Measurements from ENCODE around the gene SREBF1.
A peak's percentile ranks its signal among the peaks of the same experiment; 100 is the strongest.

SREBF1 gene

DNA sequence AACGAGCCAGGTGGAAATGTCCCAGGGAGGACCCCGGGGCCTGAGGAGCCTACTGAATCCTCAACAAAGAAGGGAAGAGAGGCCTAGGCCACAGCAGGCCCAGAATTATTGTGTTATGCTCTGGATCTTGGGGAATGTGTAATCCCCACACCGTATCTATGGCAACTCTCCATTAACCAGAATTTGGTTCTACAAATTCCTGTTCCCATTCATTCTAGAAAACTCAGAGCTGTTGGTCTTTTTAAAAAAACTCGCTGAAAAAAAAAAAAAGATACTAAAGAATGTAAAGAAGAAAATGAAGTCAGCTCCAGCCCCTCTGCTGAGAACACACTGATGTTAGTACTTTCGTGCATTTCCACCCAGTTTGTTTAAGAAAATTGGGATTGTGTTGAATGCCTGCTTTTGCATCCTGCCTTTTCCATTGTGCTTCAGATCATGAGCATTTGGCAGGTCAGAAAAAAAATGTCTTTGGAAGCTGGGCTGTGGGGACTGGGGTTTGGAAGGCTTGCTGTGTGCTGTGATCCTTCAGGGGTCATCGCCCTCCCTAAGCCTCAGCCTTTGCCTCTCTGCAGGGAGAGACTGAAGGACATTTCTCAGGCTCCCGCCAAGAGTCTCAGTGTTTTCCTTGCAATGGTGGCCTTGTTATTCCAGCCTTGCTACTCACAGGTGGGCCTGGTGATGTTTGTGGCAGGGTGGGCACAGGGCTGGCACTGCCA lies 69.5 kb downstream of the SREBF1 start:
- H3K27ac ChIP-seq (replicated peaks; ENCODE audit: low read length): peak overlapping the region; percentile 88
- WGBS, 2 donors (ENCODE audit: extremely low coverage in 2 of 2, insufficient read length in 2 of 2, insufficient replicate concordance in 1 of 2): no CpG with 5 or more reads among the region's 7 CpGs
- no peaks in the 10 kb centered on the region for H3K27me3 ChIP-seq (ENCODE audit: control insufficient read depth in 3 of 3, insufficient read depth in 3 of 3, low read depth in 1 of 3, low read length in 3 of 3)

DNA sequence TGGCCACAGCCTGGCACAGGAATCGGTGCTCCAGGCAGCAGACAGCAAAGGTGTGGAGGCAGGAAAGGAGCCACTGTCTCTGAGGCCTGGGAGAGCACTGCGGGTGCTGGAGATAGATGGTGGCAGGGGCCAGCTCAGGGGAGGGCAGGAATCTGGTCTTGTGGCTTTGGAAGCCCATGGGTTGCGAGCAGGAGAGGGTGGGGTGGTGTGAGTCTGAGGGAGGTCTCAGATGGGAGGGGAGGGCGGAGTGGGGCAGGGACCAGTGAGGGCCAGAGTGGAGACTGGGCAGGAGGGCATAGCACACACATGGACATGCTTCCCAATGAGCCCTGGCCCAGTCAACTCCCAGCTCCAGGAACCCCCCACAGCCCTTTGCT lies 70.1 kb downstream of the SREBF1 start:
- Histone ChIP-seq H3K4me1 (ENCODE audit: control insufficient read depth in 2 of 2, insufficient read depth in 1 of 2, low read depth in 1 of 2, low read length in 2 of 2) (peaks cover 51 to 65% of the 10 kb centered on the region in 2 donors), H2AFZ (ENCODE audit: low read length) (no peak overlapping the region), H3K9ac (ENCODE audit: low read depth, low read length, poor library complexity) (peak overlapping the region; percentile 65), H3K14ac (ENCODE audit: low read length) (peak overlapping the region; percentile 97), H3K4me3 (ENCODE audit: low read length in 2 of 2) (no peak overlapping the region), H2BK12ac (ENCODE audit: low read length) (peak overlapping the region; percentile 89), H4K91ac (ENCODE audit: low read depth, low read length, poor library complexity) (peak overlapping the region; percentile 98), H2AK5ac (ENCODE audit: low read depth, low read length) (peak overlapping the region; percentile 94), H3K27ac (replicated peaks; ENCODE audit: low read length) (peak overlapping the region; percentile 88), H2BK15ac (ENCODE audit: low read length) (peak overlapping the region; percentile 50), H2BK5ac (ENCODE audit: low read length) (peak overlapping the region; percentile 95), H3K36me3 (replicated peaks in 1 of 2; ENCODE audit: control insufficient read depth in 2 of 2, insufficient read depth in 2 of 2, low read length in 2 of 2) (peaks cover 0 to 23% of the 10 kb centered on the region in 2 donors), H3K79me1 (ENCODE audit: low read depth, low read length) (peaks cover 18% of the 10 kb centered on the region), H3K9me3 (replicated peaks in 1 of 2; ENCODE audit: control insufficient read depth in 2 of 2, insufficient read depth in 1 of 2, low read depth in 1 of 2, low read length in 2 of 2) (no peaks in the 10 kb centered on the region), H2BK120ac (ENCODE audit: low read depth, low read length) (peak overlapping the region; percentile 67), H3K4me2 (ENCODE audit: insufficient read depth, low read length, poor library complexity, severe bottlenecking) (no peak overlapping the region), H4K8ac (ENCODE audit: low read depth, low read length) (no peak overlapping the region), H3K4ac (ENCODE audit: low read length) (peak overlapping the region; percentile 97), H3K23ac (ENCODE audit: low read depth, low read length, poor library complexity) (peak overlapping the region; percentile 57), H3K18ac (ENCODE audit: low read length) (peak overlapping the region; percentile 99), H3K27me3 (ENCODE audit: control insufficient read depth in 3 of 3, insufficient read depth in 3 of 3, low read depth in 1 of 3, low read length in 3 of 3) (no peaks in the 10 kb centered on the region)
- WGBS, 2 donors (ENCODE audit: extremely low coverage in 2 of 2, insufficient read length in 2 of 2, insufficient replicate concordance in 1 of 2): no CpG with 5 or more reads among the region's 4 CpGs
- no peak for DNase-seq (ENCODE audit: low spot score)

More for the DNA sequence above, 69.5 kb downstream of the SREBF1 start:
- Histone ChIP-seq H2AK5ac (ENCODE audit: low read depth, low read length) (peak overlapping the region; percentile 94), H2AFZ (ENCODE audit: low read length) (no peak overlapping the region), H3K79me1 (ENCODE audit: low read depth, low read length) (peaks cover 14% of the 10 kb centered on the region), H3K9me3 (replicated peaks in 1 of 2; ENCODE audit: control insufficient read depth in 2 of 2, insufficient read depth in 1 of 2, low read depth in 1 of 2, low read length in 2 of 2) (no peaks in the 10 kb centered on the region), H3K4me1 (ENCODE audit: control insufficient read depth in 2 of 2, insufficient read depth in 1 of 2, low read depth in 1 of 2, low read length in 2 of 2) (peaks cover 51 to 62% of the 10 kb centered on the region in 2 donors), H2BK12ac (ENCODE audit: low read length) (no peak overlapping the region), H3K4me3 (ENCODE audit: low read length in 2 of 2) (no peak overlapping the region), H2BK120ac (ENCODE audit: low read depth, low read length) (peak overlapping the region; percentile 67), H2BK15ac (ENCODE audit: low read length) (no peak overlapping the region), H2BK5ac (ENCODE audit: low read length) (peak overlapping the region; percentile 95), H3K4me2 (ENCODE audit: insufficient read depth, low read length, poor library complexity, severe bottlenecking) (no peak overlapping the region), H3K4ac (ENCODE audit: low read length) (peak overlapping the region; percentile 97), H3K23ac (ENCODE audit: low read depth, low read length, poor library complexity) (no peak overlapping the region), H3K14ac (ENCODE audit: low read length) (no peak overlapping the region), H3K36me3 (replicated peaks in 1 of 2; ENCODE audit: control insufficient read depth in 2 of 2, insufficient read depth in 2 of 2, low read length in 2 of 2) (peaks cover 0 to 23% of the 10 kb centered on the region in 2 donors), H3K9ac (ENCODE audit: low read depth, low read length, poor library complexity) (peak overlapping the region; percentile 78), H4K8ac (ENCODE audit: low read depth, low read length) (no peak overlapping the region), H4K91ac (ENCODE audit: low read depth, low read length, poor library complexity) (no peak overlapping the region), H3K18ac (ENCODE audit: low read length) (peak overlapping the region; percentile 99)
- DNase-seq (ENCODE audit: low spot score): peak; percentile 57

DNA sequence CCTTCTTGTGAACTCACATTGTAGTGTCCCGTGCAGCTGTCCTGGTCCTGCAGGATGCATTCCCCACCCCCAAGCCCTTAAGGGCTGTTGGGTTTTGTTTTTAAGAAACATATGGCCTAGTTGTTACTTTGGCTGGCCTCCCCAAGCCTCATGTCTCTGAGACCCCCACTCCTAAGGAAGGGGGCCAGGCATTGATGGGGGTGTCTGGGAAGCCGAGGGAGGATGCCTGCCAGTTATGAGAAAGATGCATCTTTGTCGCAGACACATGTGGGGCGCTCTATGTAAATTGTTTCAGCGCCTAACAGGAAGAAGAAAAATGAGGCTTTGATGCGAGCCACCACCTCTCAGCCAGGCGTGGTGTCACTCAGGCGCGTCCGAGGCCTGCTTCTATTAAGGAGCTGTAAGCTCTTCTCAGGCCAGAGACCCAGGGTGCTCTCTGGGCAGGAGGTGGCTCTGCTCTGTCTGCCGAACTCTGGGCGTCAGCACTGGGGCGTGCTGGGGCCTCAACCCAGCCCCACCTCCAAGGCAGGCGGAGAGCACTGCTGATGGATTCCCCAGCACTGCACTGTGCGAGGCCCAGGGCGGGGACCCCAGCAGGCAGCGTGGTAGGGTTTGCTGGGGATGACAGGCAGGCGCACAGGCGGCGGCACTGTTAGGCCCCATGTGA lies 70.6 kb downstream of the SREBF1 start:
- Histone ChIP-seq H3K4me2 (ENCODE audit: insufficient read depth, low read length, poor library complexity, severe bottlenecking) (no peak overlapping the region), H2BK120ac (ENCODE audit: low read depth, low read length) (peak overlapping the region; percentile 67), H4K91ac (ENCODE audit: low read depth, low read length, poor library complexity) (peak overlapping the region; percentile 98), H3K14ac (ENCODE audit: low read length) (peak overlapping the region; percentile 97), H3K18ac (ENCODE audit: low read length) (peak overlapping the region; percentile 99), H2BK15ac (ENCODE audit: low read length) (peak overlapping the region; percentile 50), H3K4me1 (ENCODE audit: control insufficient read depth in 2 of 2, insufficient read depth in 1 of 2, low read depth in 1 of 2, low read length in 2 of 2) (peaks cover 51 to 65% of the 10 kb centered on the region in 2 donors), H2BK5ac (ENCODE audit: low read length) (peak overlapping the region; percentile 95), H2AK5ac (ENCODE audit: low read depth, low read length) (peak overlapping the region; percentile 94), H3K27ac (replicated peaks; ENCODE audit: low read length) (peak overlapping the region; percentile 88), H3K4ac (ENCODE audit: low read length) (peak overlapping the region; percentile 97), H3K36me3 (replicated peaks in 1 of 2; ENCODE audit: control insufficient read depth in 2 of 2, insufficient read depth in 2 of 2, low read length in 2 of 2) (peaks cover 0 to 23% of the 10 kb centered on the region in 2 donors), H2BK12ac (ENCODE audit: low read length) (peak overlapping the region; percentile 89), H3K9me3 (replicated peaks in 1 of 2; ENCODE audit: control insufficient read depth in 2 of 2, insufficient read depth in 1 of 2, low read depth in 1 of 2, low read length in 2 of 2) (no peaks in the 10 kb centered on the region), H3K4me3 (ENCODE audit: low read length in 2 of 2) (no peak overlapping the region), H3K9ac (ENCODE audit: low read depth, low read length, poor library complexity) (peak overlapping the region; percentile 65), H3K79me1 (ENCODE audit: low read depth, low read length) (peaks cover 19% of the 10 kb centered on the region), H4K8ac (ENCODE audit: low read depth, low read length) (no peak overlapping the region), H3K27me3 (ENCODE audit: control insufficient read depth in 3 of 3, insufficient read depth in 3 of 3, low read depth in 1 of 3, low read length in 3 of 3) (no peaks in the 10 kb centered on the region), H3K23ac (ENCODE audit: low read depth, low read length, poor library complexity) (peak overlapping the region; percentile 57), H2AFZ (ENCODE audit: low read length) (no peak overlapping the region)
- no CpG with 5 or more reads among the region's 20 CpGs for WGBS, 2 donors (ENCODE audit: extremely low coverage in 2 of 2, insufficient read length in 2 of 2, insufficient replicate concordance in 1 of 2)
- no peak for DNase-seq (ENCODE audit: low spot score)
